ENCODE results near the gene SHMT1. TPM values are rescaled to one million over a fixed set of nuclear protein-coding genes. Genes with fewer than 3 reads are reported as not detected.
"Not testable (repeated sequence)": the region's sequence is repeated elsewhere in the genome, so short reads cannot be mapped to it uniquely, and the experiment has no call there.

SHMT1 gene
- total RNA-seq, 4 donors from 2014 or later: 16.3 to 30.3 (median 21.1) TPM

DNA sequence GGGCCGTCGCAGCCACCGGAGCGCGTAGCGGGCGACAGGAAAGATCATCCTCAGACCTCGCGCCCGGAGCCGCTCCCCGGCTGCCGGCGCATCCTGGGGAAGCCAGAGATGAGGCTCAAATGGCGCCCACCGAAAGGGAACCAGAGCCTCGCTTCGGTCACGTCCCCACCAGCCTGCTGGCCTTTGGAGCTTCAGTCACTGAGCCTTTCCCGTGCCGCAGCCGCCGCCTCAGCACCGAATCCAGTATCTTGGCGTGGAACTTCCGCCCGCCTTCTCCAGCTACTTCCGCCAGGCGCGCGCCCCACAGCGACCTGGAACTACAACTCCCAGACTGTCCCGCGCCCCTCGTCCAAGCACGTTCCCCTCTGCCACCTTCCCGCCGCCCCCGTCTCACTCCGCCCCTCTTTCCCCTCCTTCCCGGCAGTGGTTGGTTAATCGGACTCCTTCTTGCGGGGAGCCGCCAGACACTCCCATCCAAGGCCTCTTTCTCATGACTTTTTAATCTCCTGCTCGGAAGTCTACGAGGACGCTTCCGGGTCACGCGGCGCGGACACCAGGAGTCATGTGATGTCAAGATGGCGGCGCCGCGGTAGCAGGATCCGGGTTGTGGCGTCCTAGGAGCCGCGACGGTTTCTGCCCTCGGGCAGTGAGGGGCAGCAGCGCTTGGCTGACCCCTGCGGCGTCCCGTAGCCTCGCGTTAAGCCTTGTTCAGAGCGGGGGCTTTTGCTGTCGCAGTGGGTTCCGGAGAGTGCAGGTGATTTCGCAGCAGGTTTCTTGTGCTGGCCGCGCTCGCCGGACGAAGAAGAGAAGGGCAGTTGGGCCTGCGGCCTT, 48.4 kb downstream of the SHMT1 start, which contains the start of the genes SMCR8 and TOP3A:
Gene SMCR8 (plus strand): TSS at position 563 of the 831 bp plus-strand sequence. CDS start 497 bp downstream, outside the sequence.
Gene TOP3A (minus strand): TSS at position 264 of the 831 bp plus-strand sequence. CDS start 216 bp downstream, at position 48.
- Histone ChIP-seq H3K27me3 (no peaks in the 10 kb centered on the region), H3K27ac (peak within 1 kb of the TSS; percentile 81 to 93 (median 88)), H3K4me1 (peaks cover 15 to 77% (median 56%) of the 10 kb centered on the region in 3 donors), H3K36me3 (peaks cover 0 to 50% of the 10 kb centered on the region in 2 donors), H3K9me3 (no peaks in the 10 kb centered on the region), H3K4me3 (peak within 1 kb of the TSS; percentile 89 to 94)
- ATAC-seq: peak; percentile 99
- TF ChIP-seq, protein P1, sequence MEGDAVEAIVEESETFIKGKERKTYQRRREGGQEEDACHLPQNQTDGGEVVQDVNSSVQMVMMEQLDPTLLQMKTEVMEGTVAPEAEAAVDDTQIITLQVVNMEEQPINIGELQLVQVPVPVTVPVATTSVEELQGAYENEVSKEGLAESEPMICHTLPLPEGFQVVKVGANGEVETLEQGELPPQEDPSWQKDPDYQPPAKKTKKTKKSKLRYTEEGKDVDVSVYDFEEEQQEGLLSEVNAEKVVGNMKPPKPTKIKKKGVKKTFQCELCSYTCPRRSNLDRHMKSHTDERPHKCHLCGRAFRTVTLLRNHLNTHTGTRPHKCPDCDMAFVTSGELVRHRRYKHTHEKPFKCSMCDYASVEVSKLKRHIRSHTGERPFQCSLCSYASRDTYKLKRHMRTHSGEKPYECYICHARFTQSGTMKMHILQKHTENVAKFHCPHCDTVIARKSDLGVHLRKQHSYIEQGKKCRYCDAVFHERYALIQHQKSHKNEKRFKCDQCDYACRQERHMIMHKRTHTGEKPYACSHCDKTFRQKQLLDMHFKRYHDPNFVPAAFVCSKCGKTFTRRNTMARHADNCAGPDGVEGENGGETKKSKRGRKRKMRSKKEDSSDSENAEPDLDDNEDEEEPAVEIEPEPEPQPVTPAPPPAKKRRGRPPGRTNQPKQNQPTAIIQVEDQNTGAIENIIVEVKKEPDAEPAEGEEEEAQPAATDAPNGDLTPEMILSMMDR (IDR thresholded peaks at IDR 0.05): peak in 2 of 4 experiments; percentile 19 to 39
- TF ChIP-seq EP300 (IDR thresholded peaks at IDR 0.05): no peak
- peak; percentile 29 to 32 for TF ChIP-seq POLR2A (IDR thresholded peaks at IDR 0.05)
- TF ChIP-seq POLR2AphosphoS5 (IDR thresholded peaks at IDR 0.05): peak; percentile 84
- 0% methylated on average over 10 of the region's 78 CpGs; no CpG with 5 or more reads in 1 of the 2 donors for WGBS, 2 donors (ENCODE audit: low coverage in 1 of 2)

DNA sequence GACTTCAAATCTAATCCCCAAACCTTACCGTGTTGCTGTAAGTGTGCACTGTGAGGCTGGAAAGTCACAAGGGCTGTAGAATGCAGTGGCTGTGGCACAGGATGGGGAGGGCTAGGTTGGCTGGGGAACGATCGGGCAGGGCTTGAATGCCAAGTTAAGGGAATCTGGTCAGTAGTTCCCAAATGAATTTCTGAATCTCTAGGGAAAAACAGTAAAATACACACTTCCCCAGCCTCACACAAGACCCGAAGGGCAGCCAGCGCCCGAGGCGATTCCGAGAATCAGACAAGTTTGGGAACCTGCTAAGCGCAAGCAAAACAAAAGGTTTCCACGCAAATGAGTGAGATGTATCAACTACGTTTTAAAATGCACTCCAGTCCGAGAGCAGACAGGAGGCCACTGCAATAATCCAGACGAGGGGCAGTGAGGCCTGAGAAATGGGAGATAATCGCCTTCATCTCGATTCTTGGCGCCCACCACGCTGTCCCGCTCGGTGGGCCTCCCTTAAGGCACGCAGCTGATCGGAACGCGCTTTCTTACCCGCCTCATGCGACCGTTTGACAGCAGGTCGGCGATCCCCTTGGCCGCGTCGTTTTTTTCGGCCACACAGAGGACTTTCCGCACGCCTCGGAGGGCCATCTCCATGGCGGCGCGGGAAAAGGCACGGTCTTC, 49.2 kb downstream of the SHMT1 start:
- Histone ChIP-seq H3K4me3 (peak overlapping the region; percentile 89 to 94), H3K27ac (peak overlapping the region; percentile 41 to 93 (median 88)), H3K36me3 (peaks cover 0 to 48% of the 10 kb centered on the region in 2 donors), H3K4me1 (peaks cover 15 to 69% (median 49%) of the 10 kb centered on the region in 3 donors), H3K9me3 (no peaks in the 10 kb centered on the region), H3K27me3 (no peaks in the 10 kb centered on the region)
- 0 to 1% methylated on average over 26 to 28 of the region's 39 CpGs for WGBS, 2 donors (ENCODE audit: low coverage in 1 of 2)
- no peak for TF ChIP-seq POLR2A (IDR thresholded peaks at IDR 0.05)
- TF ChIP-seq EP300 (IDR thresholded peaks at IDR 0.05): no peak
- no peak for TF ChIP-seq POLR2AphosphoS5 (IDR thresholded peaks at IDR 0.05)
- TF ChIP-seq, protein P1 (IDR thresholded peaks at IDR 0.05): no peak
- no peak for ATAC-seq

DNA sequence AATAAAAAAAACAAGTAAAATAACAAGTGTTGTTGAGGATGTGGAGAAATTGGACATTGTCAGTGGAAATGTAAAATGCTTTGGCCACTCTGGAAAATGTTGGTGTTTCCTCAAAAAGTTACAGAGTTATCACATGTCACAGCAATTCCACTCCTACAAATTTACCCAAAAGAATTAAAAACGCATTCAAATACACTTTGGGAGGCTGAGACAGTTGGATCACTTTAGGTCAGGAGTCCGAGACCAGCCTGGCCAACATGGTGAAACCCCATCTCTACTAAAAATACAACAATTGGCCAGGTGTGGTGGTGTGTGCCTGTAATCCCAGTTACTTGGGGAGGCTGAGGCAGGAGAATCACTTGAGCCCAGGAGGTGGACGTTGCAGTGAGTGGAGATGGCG, 54.1 kb downstream of the SHMT1 start:
- Histone ChIP-seq H3K4me3 (no peak overlapping the region), H3K27me3 (no peaks in the 10 kb centered on the region), H3K4me1 (peaks cover 0 to 29% (median 14%) of the 10 kb centered on the region in 3 donors), H3K36me3 (peaks cover 0 to 67% of the 10 kb centered on the region in 2 donors), H3K9me3 (no peaks in the 10 kb centered on the region), H3K27ac (no peak overlapping the region)
- TF ChIP-seq POLR2A (IDR thresholded peaks at IDR 0.05) (no peak), POLR2AphosphoS5 (IDR thresholded peaks at IDR 0.05) (no peak), EP300 (IDR thresholded peaks at IDR 0.05) (no peak)
- TF ChIP-seq, protein P1 (IDR thresholded peaks at IDR 0.05): no peak
- ATAC-seq: no peak
- 94 to 100% methylated on average over 4 of the region's 4 CpGs for WGBS, 2 donors (ENCODE audit: low coverage in 1 of 2)

DNA sequence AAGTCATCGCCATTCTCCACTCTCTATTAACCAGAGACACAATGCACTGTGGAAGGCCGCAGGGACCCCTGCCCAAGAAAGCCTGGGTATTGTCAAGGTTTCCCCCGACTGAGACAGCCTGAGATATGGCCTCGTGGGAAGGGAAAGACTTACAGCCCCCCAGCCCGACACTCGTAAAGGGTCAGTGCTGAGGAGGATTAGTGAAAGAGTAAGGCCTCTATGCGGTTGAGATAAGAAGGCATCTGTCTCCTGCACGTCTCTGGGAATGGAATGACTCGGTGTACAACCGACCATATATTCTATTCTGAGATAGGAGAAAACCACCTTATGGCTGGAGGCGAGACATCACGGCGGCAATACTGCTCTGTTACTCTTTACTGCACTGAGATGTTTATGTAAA, 60.1 kb downstream of the SHMT1 start:
- H3K27me3 ChIP-seq, H3K4me3 ChIP-seq, ATAC-seq, H3K27ac ChIP-seq, H3K9me3 ChIP-seq, H3K4me1 ChIP-seq: not testable (repeated sequence)
- 76 to 87% methylated on average over 5 to 12 of the region's 13 CpGs for WGBS, 2 donors (ENCODE audit: low coverage in 1 of 2)
- H3K36me3 ChIP-seq: peaks cover 0 to 98% of the 10 kb centered on the region in 2 donors

DNA sequence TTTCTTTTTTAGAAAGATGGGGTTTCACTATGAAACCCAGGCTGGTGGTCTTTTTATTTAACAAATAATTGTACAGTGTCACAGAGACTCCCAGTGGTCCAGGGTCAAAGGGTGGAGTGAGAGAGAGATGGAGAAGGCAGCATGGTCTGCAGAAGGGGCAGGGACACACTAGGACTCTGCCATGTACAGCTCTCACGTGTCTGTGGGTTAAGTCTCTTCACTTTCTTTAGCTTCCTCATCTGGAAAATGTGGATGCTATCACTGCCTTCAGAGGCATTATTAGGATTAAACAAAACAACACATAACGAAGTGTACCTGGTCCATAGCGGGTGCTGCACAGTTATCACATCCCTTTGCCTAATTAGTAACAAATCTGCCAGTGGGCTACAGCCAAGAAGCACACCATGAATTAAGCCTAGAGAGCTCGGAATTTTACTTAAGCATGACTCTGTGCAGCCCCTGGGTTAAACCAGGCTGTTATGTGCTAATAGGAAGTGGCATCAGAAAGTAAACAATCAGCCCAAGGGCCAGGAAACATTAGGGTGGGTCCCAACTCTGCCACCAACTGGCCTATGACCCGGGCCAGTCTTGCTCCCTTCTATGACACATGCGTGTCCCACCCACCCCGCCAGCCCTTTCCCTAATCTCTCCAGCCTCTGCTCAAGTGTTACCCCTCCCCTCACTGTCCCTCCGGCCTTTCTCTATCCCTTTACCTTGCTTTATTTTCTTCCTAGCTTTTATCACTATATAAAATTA, 62.4 kb downstream of the SHMT1 start:
- TF ChIP-seq, protein P1 (IDR thresholded peaks at IDR 0.05): no peak
- TF ChIP-seq EP300 (IDR thresholded peaks at IDR 0.05): no peak
- no peak for TF ChIP-seq POLR2AphosphoS5 (IDR thresholded peaks at IDR 0.05)
- TF ChIP-seq POLR2A (IDR thresholded peaks at IDR 0.05): no peak
- Histone ChIP-seq H3K4me3 (no peak overlapping the region), H3K9me3 (no peaks in the 10 kb centered on the region), H3K36me3 (peaks cover 0 to 95% of the 10 kb centered on the region in 2 donors), H3K4me1 (no peaks in the 10 kb centered on the region), H3K27ac (no peak overlapping the region), H3K27me3 (no peaks in the 10 kb centered on the region)
- ATAC-seq: peak; percentile 31
- WGBS, 2 donors (ENCODE audit: low coverage in 1 of 2): 83 to 84% methylated on average over 4 to 7 of the region's 8 CpGs

DNA sequence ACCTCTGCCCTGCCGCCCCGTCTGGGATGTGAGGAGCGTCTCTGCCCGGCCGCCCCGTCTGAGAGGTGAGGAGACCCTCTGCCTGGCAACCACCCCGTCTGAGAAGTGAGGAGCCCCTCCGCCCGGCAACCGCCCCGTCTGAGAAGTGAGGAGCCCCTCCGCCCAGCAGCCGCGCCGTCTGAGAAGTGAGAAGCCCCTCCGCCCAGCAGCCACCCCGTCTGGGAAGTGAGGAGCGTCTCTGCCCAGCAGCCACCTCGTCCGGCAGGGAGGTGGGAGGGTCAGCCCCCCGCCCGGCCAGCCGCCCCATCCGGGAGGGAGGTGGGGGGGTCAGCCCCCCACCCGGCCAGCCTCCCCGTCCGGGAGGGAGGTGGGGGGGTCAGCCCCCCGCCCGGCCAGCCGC, 65.3 kb downstream of the SHMT1 start:
- not testable (repeated sequence) for H3K9me3 ChIP-seq, H3K4me3 ChIP-seq, H3K27ac ChIP-seq, H3K27me3 ChIP-seq, ATAC-seq, H3K4me1 ChIP-seq
- peaks cover 0 to 95% of the 10 kb centered on the region in 2 donors for H3K36me3 ChIP-seq
- WGBS, 2 donors (ENCODE audit: low coverage in 1 of 2): no CpG with 5 or more reads among the region's 30 CpGs

All from gastroesophageal sphincter (tissue), 4 donors.